H9 (cell line): Measurements from ENCODE around the gene HESX1. TPM values are rescaled to one million over a fixed set of nuclear protein-coding genes. Genes with fewer than 3 reads are reported as not detected.

Source experiments
- DNase-seq: peaks from one replicate; pipeline ENCODE4 v3.0.0-alpha.2; 2017
- H2AFZ ChIP-seq: one replicate; pipeline ENCODE4 v1.6.1; 2013; ENCODE audit warnings: mild to moderate bottlenecking, low read length, control low read depth, moderate library complexity
- H2AK5ac ChIP-seq: 2 replicates; pipeline ENCODE4 v1.6.1; 2013; ENCODE audit warnings: low read length, control low read depth, mixed read lengths; ENCODE audit not compliant: insufficient read length
- H2BK120ac ChIP-seq: one replicate; pipeline ENCODE4 v1.6.1; 2013; ENCODE audit warnings: low read depth, mild to moderate bottlenecking, low read length, control low read depth, inconsistent platforms; ENCODE audit not compliant: poor library complexity, severe bottlenecking
- H2BK12ac ChIP-seq: 2 replicates; pipeline ENCODE4 v1.6.1; 2013; ENCODE audit warnings: low read length, control low read depth, mixed read lengths, low read depth; ENCODE audit not compliant: insufficient read length
- H2BK15ac ChIP-seq: 2 replicates; pipeline ENCODE4 v1.6.1; 2013; ENCODE audit warnings: low read depth, low read length, control low read depth
- H2BK20ac ChIP-seq: one replicate; pipeline ENCODE4 v1.6.1; 2013; ENCODE audit warnings: low read depth, mild to moderate bottlenecking, low read length, control low read depth, inconsistent platforms; ENCODE audit not compliant: poor library complexity, severe bottlenecking
- H2BK5ac ChIP-seq: 2 replicates; pipeline ENCODE4 v1.6.1; 2013; ENCODE audit warnings: low read length, control low read depth, mixed read lengths; ENCODE audit not compliant: insufficient read length
- H3K14ac ChIP-seq: 2 replicates; pipeline ENCODE4 v1.6.1; 2013; ENCODE audit warnings: low read length, control low read depth; ENCODE audit not compliant: insufficient read depth
- H3K18ac ChIP-seq: 2 replicates; pipeline ENCODE4 v1.6.1; 2013; ENCODE audit warnings: low read depth, mild to moderate bottlenecking, mixed read lengths, low read length, control low read depth; ENCODE audit not compliant: insufficient read length
- H3K23ac ChIP-seq: 2 replicates; pipeline ENCODE4 v1.6.1; 2013; ENCODE audit warnings: low read length, control low read depth, mixed read lengths, low read depth; ENCODE audit not compliant: insufficient read length
- H3K23me2 ChIP-seq: 2 replicates; pipeline ENCODE4 v1.6.1; 2013; ENCODE audit warnings: low read depth, mild to moderate bottlenecking, mixed read lengths, low read length, control low read depth; ENCODE audit not compliant: insufficient read length, poor library complexity, severe bottlenecking
- H3K27ac ChIP-seq: 2 replicates; pipeline ENCODE4 v1.5.1; 2013; ENCODE audit warnings: low read length, control low read depth, mixed read lengths, low read depth; ENCODE audit not compliant: insufficient read length
- H3K27me3 ChIP-seq: 2 replicates; pipeline ENCODE4 v1.6.1; 2013; ENCODE audit warnings: low read length, control low read depth, inconsistent platforms; ENCODE audit not compliant: insufficient read depth
- H3K4ac ChIP-seq: 2 replicates; pipeline ENCODE4 v1.6.1; 2013; ENCODE audit warnings: low read depth, mild to moderate bottlenecking, control low read depth, inconsistent platforms, low read length, moderate library complexity
- H3K4me1 ChIP-seq: 2 replicates; pipeline ENCODE4 v1.6.1; 2013; ENCODE audit warnings: low read length, control low read depth, inconsistent platforms; ENCODE audit not compliant: insufficient read depth
- H3K4me2 ChIP-seq: 2 replicates; pipeline ENCODE4 v1.6.1; 2013; ENCODE audit warnings: low read length, control low read depth, mixed read lengths; ENCODE audit not compliant: insufficient read length, insufficient read depth
- H3K56ac ChIP-seq: 2 replicates; pipeline ENCODE4 v1.6.1; 2013; ENCODE audit warnings: low read depth, mild to moderate bottlenecking, mixed read lengths, low read length, control low read depth; ENCODE audit not compliant: insufficient read length
- H3K79me1 ChIP-seq: 2 replicates; pipeline ENCODE4 v1.6.1; 2013; ENCODE audit warnings: low read depth, mild to moderate bottlenecking, moderate library complexity, low read length, control low read depth, inconsistent platforms; ENCODE audit not compliant: insufficient read depth, poor library complexity, severe bottlenecking
- H3K79me2 ChIP-seq: 2 replicates; pipeline ENCODE4 v1.6.1; 2013; ENCODE audit warnings: low read length, control low read depth, inconsistent platforms; ENCODE audit not compliant: insufficient read depth
- H3K9ac ChIP-seq: 2 replicates; pipeline ENCODE4 v1.6.1; 2013; ENCODE audit warnings: low read length, control low read depth, mixed read lengths; ENCODE audit not compliant: insufficient read length; ENCODE audit errors: extremely low read depth
- H3K9me3 ChIP-seq: one replicate; pipeline ENCODE4 v1.6.1; 2013; ENCODE audit warnings: low read depth, low read length, inconsistent platforms; ENCODE audit not compliant: control insufficient read depth
- H3T11ph ChIP-seq: one replicate; pipeline ENCODE4 v1.6.1; 2013; ENCODE audit warnings: mild to moderate bottlenecking, low read length, control low read depth, inconsistent platforms
- H4K20me1 ChIP-seq: one replicate; pipeline ENCODE4 v1.6.1; 2013; ENCODE audit not compliant: control insufficient read depth, insufficient read length, insufficient read depth
- H4K5ac ChIP-seq: 2 replicates; pipeline ENCODE4 v1.6.1; 2013; ENCODE audit warnings: low read depth, mild to moderate bottlenecking, mixed read lengths, low read length, control low read depth; ENCODE audit not compliant: insufficient read length
- H4K8ac ChIP-seq: replicated peaks from 2 replicates; pipeline ENCODE4 v1.6.1; 2013; ENCODE audit warnings: low read length, control low read depth, mixed read lengths, low read depth; ENCODE audit not compliant: insufficient read length
- H4K91ac ChIP-seq: 2 replicates; pipeline ENCODE4 v1.6.1; 2013; ENCODE audit warnings: low read depth, mild to moderate bottlenecking, moderate library complexity, mixed read lengths, low read length, control low read depth; ENCODE audit not compliant: insufficient read length
- H3K27ac Mint-ChIP-seq, 3 experiments: 2 replicates in 2 of 3; 3 replicates in 1 of 3; pipeline ENCODE4 v1.8.0; 2020 to 2021; ENCODE audit warnings: mixed read lengths in 3 of 3, mild to moderate bottlenecking in 1 of 3, moderate library complexity in 1 of 3
- H3K27me3 Mint-ChIP-seq: 2 replicates; pipeline ENCODE4 v1.8.0; 2021; ENCODE audit warnings: low read depth, mild to moderate bottlenecking, moderate library complexity, mixed read lengths
- H3K36me3 Mint-ChIP-seq, 3 experiments: 2 replicates in 2 of 3; 3 replicates in 1 of 3; pipeline ENCODE4 v1.8.0; 2020 to 2021; ENCODE audit warnings: low read depth in 3 of 3, mixed read lengths in 3 of 3; ENCODE audit not compliant: insufficient read depth in 1 of 3
- H3K4me1 Mint-ChIP-seq, 2 experiments: 2 replicates each; pipeline ENCODE4 v1.8.0; 2020; ENCODE audit warnings: mixed read lengths in 2 of 2
- H3K4me3 Mint-ChIP-seq, 2 experiments: 2 replicates in 1 of 2; 3 replicates in 1 of 2; pipeline ENCODE4 v1.8.0; 2020 to 2021; ENCODE audit warnings: mild to moderate bottlenecking in 2 of 2, mixed read lengths in 2 of 2, moderate library complexity in 1 of 2
- H3K9me3 Mint-ChIP-seq, 2 experiments: 2 replicates in 1 of 2; 3 replicates in 1 of 2; pipeline ENCODE4 v1.8.0; 2020; ENCODE audit warnings: mild to moderate bottlenecking in 2 of 2, mixed read lengths in 2 of 2, moderate library complexity in 1 of 2
- CTCF ChIP-seq: fragments of 200-600 bp; sonication (generic); conservative IDR thresholded peaks from 3 replicates; pipeline ENCODE4 v1.8.0; 2021; ENCODE audit warnings: antibody characterized with exemption, mild to moderate bottlenecking
- WGBS: extraction: QIAGEN DNeasy Blood & Tissue Kit; methylation state at CpG from one replicate; pipeline ENCODE4 v1.1.7; 2013; ENCODE audit warnings: missing lambda C conversion rate, low lambda C conversion rate, mixed read lengths; ENCODE audit not compliant: insufficient read length; ENCODE audit errors: extremely low coverage; 5-methylcytosine and 5-hydroxymethylcytosine counted together
- total RNA-seq: library from RNA; stranded (reverse); gene quantifications from 2 replicates; pipeline ENCODE4 v1.2.1, GENCODE V29; 2021

Gene HESX1
- total RNA-seq, 1 experiment from 2014 or later: 28.4 TPM

- Histone ChIP-seq H4K5ac (no peak overlapping the region), H3K23me2 (no peaks in the 10 kb centered on the region), H4K8ac (no peak overlapping the region), H3K4me2 (no peak overlapping the region), H4K91ac (no peak overlapping the region), H3K23ac (no peak overlapping the region), H3K9ac (no peak overlapping the region), H3K14ac (0 out of 2 replicates have a peak overlapping the region, but pooled peaks have one; percentile 33), H3K79me2 (peaks cover 19% of the 10 kb centered on the region; the same call in 1 of the 2 replicates), H3T11ph (no peak overlapping the region), H2BK12ac (no peak overlapping the region), H2BK120ac (no peak overlapping the region), H3K27ac (no peak overlapping the region), H3K9me3 (no peaks in the 10 kb centered on the region), H2AFZ (no peak overlapping the region), H3K4ac (no peak overlapping the region), H2BK20ac (no peak overlapping the region), H4K20me1 (peaks cover 2% of the 10 kb centered on the region), H3K27me3 (no peaks in the 10 kb centered on the region), H2AK5ac (no peak overlapping the region), H3K18ac (no peak overlapping the region), H3K56ac (no peak overlapping the region), H3K79me1 (no peaks in the 10 kb centered on the region), H2BK15ac (no peak overlapping the region), H2BK5ac (no peak overlapping the region), H3K4me1 (peaks cover 28% of the 10 kb centered on the region; the same call in 1 of the 2 replicates)
- no CpG with 5 or more reads among the region's 3 CpGs for WGBS
- Mint-ChIP-seq H3K4me3 (peak overlapping the region in 1 of 2 experiments; percentile 22; a peak in 1 of 5 replicates), H3K4me1 (peaks cover 74 to 75% of the 10 kb centered on the region in 2 experiments), H3K27me3 (peaks cover 43% of the 10 kb centered on the region), H3K9me3 (no peaks in the 10 kb centered on the region; a peak in 1 of 5 replicates), H3K27ac (no peak overlapping the region), H3K36me3 (no peaks in the 10 kb centered on the region; a peak in 1 of 7 replicates)
- no peak for DNase-seq
- TF ChIP-seq CTCF: no peak
Measured at GRCh38 chr3:57155310-57155643, 44.5 kb downstream of the HESX1 start.
